ENCODE measurements around the gene KSR1. TPM values are rescaled to one million over a fixed set of nuclear protein-coding genes. Genes with fewer than 3 reads are reported as not detected.

KSR1 gene
- 12.5 to 17.3 TPM (median 14.3 TPM) in 5 replicates for total RNA-seq (2022; extraction: Qiagen RNA extraction)

GRCh38 chr17:27455914-27456680, at the start of gene KSR1:
TSS of gene KSR1 (plus strand) at chr17:27456448. CDS start at chr17:27456644, 196 bp downstream.

GRCh38 chr17:27630607-27631410, 174.6 kb downstream of the KSR1 start, which contains the start of gene LGALS9:
TSS of gene LGALS9 (plus strand) at chr17:27631188. CDS start at chr17:27631266, 78 bp downstream.

Other genes starting within 250 kb of the KSR1 start
- 62.8 to 75.9 TPM (median 75.3 TPM) in 5 replicates for gene WSB1, start 162.3 kb upstream of the KSR1 start, total RNA-seq (2022; extraction: Qiagen RNA extraction)
- 0.85 to 2.3 TPM (median 1.4 TPM) in 5 replicates for gene LGALS9, start 174.7 kb downstream of the KSR1 start, total RNA-seq (2022; extraction: Qiagen RNA extraction)